ENCODE measurements around the gene PTOV1. TPM values are rescaled to one million over a fixed set of nuclear protein-coding genes. Genes with fewer than 3 reads are reported as not detected.
A peak's percentile ranks its signal among the peaks of the same experiment; 100 is the strongest.

PTOV1 gene
- total RNA-seq, 1 donor from 2014 or later, result 466 TPM

- no peak for DNase-seq (ENCODE audit: low read depth, low spot score)
- H3K9me3 Mint-ChIP-seq, result no peaks in the 10 kb centered on the region
- H3K27ac Mint-ChIP-seq (ENCODE audit: unreplicated experiment), result no peak overlapping the region
- H3K4me1 Mint-ChIP-seq, result peaks cover 21% of the 10 kb centered on the region
- no peaks in the 10 kb centered on the region for H3K27me3 Mint-ChIP-seq (ENCODE audit: low read depth)
- H3K4me3 Mint-ChIP-seq, result peak overlapping the region; percentile 14
- no peaks in the 10 kb centered on the region for H3K36me3 Mint-ChIP-seq (ENCODE audit: low read depth)
- TF ChIP-seq CTCF (conservative IDR thresholded peaks at IDR 0.05), result no peak
These were observed 22.2 kb downstream of the PTOV1 start for GRCh38 chr19:49873129-49873521.

GRCh38 chr19:49873834-49874233 lies 22.9 kb downstream of the PTOV1 start:
- peak overlapping the region; percentile 55 for H3K4me3 Mint-ChIP-seq
- H3K27ac Mint-ChIP-seq (ENCODE audit: unreplicated experiment), result no peak overlapping the region
- no peaks in the 10 kb centered on the region for H3K9me3 Mint-ChIP-seq
- no peaks in the 10 kb centered on the region for H3K27me3 Mint-ChIP-seq (ENCODE audit: low read depth)
- DNase-seq (ENCODE audit: low read depth, low spot score), result no peak
- TF ChIP-seq CTCF (conservative IDR thresholded peaks at IDR 0.05), result no peak
- H3K4me1 Mint-ChIP-seq, result peaks cover 28% of the 10 kb centered on the region
- H3K36me3 Mint-ChIP-seq (ENCODE audit: low read depth), result no peaks in the 10 kb centered on the region

GRCh38 chr19:49874503-49875157 lies 23.7 kb downstream of the PTOV1 start:
- TF ChIP-seq CTCF (conservative IDR thresholded peaks at IDR 0.05), result no peak
- Mint-ChIP-seq H3K4me1 (peaks cover 32% of the 10 kb centered on the region), H3K4me3 (peak overlapping the region; percentile 55), H3K9me3 (no peaks in the 10 kb centered on the region), H3K27ac (ENCODE audit: unreplicated experiment) (no peak overlapping the region), H3K27me3 (ENCODE audit: low read depth) (no peaks in the 10 kb centered on the region), H3K36me3 (ENCODE audit: low read depth) (no peaks in the 10 kb centered on the region)
- DNase-seq (ENCODE audit: low read depth, low spot score), result no peak

GRCh38 chr19:49875177-49875576 lies 24.2 kb downstream of the PTOV1 start:
- no peaks in the 10 kb centered on the region for H3K36me3 Mint-ChIP-seq (ENCODE audit: low read depth)
- H3K9me3 Mint-ChIP-seq, result no peaks in the 10 kb centered on the region
- TF ChIP-seq CTCF (conservative IDR thresholded peaks at IDR 0.05), result no peak
- DNase-seq (ENCODE audit: low read depth, low spot score), result no peak
- H3K27me3 Mint-ChIP-seq (ENCODE audit: low read depth), result no peaks in the 10 kb centered on the region
- no peak overlapping the region for H3K4me3 Mint-ChIP-seq
- H3K4me1 Mint-ChIP-seq, result peaks cover 30% of the 10 kb centered on the region
- H3K27ac Mint-ChIP-seq (ENCODE audit: unreplicated experiment), result no peak overlapping the region

GRCh38 chr19:49875857-49876421 lies 25.0 kb downstream of the PTOV1 start:
- no peak for TF ChIP-seq CTCF (conservative IDR thresholded peaks at IDR 0.05)
- H3K27ac Mint-ChIP-seq (ENCODE audit: unreplicated experiment), result no peak overlapping the region
- DNase-seq (ENCODE audit: low read depth, low spot score), result peak; percentile 56

More at GRCh38 chr19:49875857-49876421, 25.0 kb downstream of the PTOV1 start:
- H3K36me3 Mint-ChIP-seq (ENCODE audit: low read depth), result no peaks in the 10 kb centered on the region
- no peaks in the 10 kb centered on the region for H3K9me3 Mint-ChIP-seq
- no peaks in the 10 kb centered on the region for H3K27me3 Mint-ChIP-seq (ENCODE audit: low read depth)
- H3K4me1 Mint-ChIP-seq, result peaks cover 25% of the 10 kb centered on the region
- H3K4me3 Mint-ChIP-seq, result no peak overlapping the region
